Epithelial cell of esophagus (primary cell): ENCODE results near the gene LGALS7B.
"Not testable (repeated sequence)": the region's sequence is repeated elsewhere in the genome, so short reads cannot be mapped to it uniquely, and the experiment has no call there.

ENCODE experiments used
- DNase-seq: peaks from one replicate; pipeline ENCODE4 v3.0.0; 2010; ENCODE audit warnings: low read depth
- H3K4me3 ChIP-seq: 2 replicates; pipeline ENCODE4 v1.5.1; 2011; ENCODE audit warnings: mild to moderate bottlenecking, low read length, control low read depth
- CTCF ChIP-seq: IDR thresholded peaks from 2 replicates; pipeline ENCODE4 v1.5.1; 2011; ENCODE audit warnings: low read depth, mild to moderate bottlenecking, low read length, control low read depth, inconsistent platforms; ENCODE audit not compliant: insufficient read depth; ENCODE audit errors: missing control alignments

LGALS7B gene

GRCh38 chr19:38774181-38774950 lies 14.6 kb upstream of the LGALS7B start:
- no peak for DNase-seq
- no peak for TF ChIP-seq CTCF
- H3K4me3 ChIP-seq, result no peak overlapping the region

DNA sequence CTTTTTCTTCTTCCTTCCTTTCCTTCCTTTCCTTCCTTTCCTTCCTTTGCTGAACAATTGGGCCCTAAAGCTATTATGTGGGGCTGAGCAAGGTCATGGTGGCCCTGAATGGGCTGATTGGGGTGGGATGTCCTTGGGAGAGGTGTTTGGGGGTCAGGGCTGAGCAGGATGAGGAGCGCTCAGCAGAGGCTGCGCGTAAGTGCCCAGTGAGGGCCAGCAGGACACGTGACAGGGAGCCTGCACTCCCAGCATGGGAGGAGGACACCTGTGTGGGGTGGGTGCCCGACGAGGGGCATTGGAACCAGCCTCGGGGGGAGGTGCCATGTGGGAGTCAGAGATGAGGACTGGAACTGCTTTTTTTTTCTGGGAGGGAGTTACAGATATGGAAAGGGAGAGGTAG lies 10.3 kb upstream of the LGALS7B start:
- no peak for TF ChIP-seq CTCF
- no peak overlapping the region for H3K4me3 ChIP-seq
- DNase-seq, result no peak

GRCh38 chr19:38780443-38780842 lies 8.6 kb upstream of the LGALS7B start:
- no peak overlapping the region for H3K4me3 ChIP-seq
- no peak for TF ChIP-seq CTCF
- DNase-seq, result no peak

- no peak for TF ChIP-seq CTCF
- DNase-seq, result no peak
- H3K4me3 ChIP-seq, result no peak overlapping the region
Observed at GRCh38 chr19:38781058-38781457, 7.9 kb upstream of the LGALS7B start.

DNA sequence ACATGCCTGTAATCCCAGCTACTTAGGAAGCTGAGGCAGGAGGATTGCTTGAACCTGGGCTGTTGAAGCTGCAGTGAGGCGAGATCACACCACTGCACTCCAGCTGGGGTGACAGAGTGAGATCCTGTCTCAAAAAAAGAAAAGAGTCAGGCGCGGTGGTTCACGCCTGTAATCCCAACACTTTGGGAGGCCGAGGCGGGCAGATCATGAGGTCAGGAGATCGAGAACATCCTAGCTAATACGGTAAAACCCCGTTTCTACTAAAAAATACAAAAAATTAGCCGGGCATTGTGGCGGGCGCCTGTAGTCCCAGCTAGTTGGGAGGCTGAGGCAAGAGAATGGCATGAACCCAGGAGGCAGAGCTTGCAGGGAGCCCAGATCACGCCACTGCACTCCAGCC lies 6.8 kb upstream of the LGALS7B start:
- DNase-seq, H3K4me3 ChIP-seq: not testable (repeated sequence)

DNA sequence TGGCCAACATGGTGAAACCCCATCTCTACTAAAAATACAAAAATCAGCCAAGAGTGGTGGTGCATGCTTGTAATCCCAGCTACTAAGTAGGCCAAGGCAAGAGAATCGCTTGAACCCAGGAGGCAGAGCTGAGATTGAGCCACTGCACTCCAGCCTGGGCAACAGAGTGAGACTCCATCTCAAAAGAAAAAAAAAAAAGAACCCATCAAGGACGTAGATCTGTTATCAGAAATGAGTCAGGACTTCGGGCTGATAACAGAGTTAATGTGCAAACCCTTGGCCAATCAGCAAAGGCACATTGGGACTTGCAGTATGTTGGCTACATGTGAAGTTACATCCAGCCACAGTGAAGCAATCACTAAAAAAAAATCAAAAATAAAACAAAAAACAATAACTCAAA lies 4.8 kb upstream of the LGALS7B start:
- TF ChIP-seq CTCF, result no peak
- H3K4me3 ChIP-seq, result no peak overlapping the region
- DNase-seq, result no peak

GRCh38 chr19:38785187-38785699 lies 3.8 kb upstream of the LGALS7B start:
- no peak for TF ChIP-seq CTCF
- DNase-seq, result no peak

GRCh38 chr19:38786061-38786460 lies 2.9 kb upstream of the LGALS7B start:
- not testable (repeated sequence) for H3K4me3 ChIP-seq, DNase-seq

More at GRCh38 chr19:38785187-38785699, 3.8 kb upstream of the LGALS7B start:
- H3K4me3 ChIP-seq, result no peak overlapping the region
